ENCODE data around the gene OSBPL8. TPM values are rescaled to one million over a fixed set of nuclear protein-coding genes. Genes with fewer than 3 reads are reported as not detected.

OSBPL8 gene
- total and polyA plus RNA-seq, 2 donors (not counting 1 experiment from before 2014, with no cell fraction given): 89.6 to 240 TPM

GRCh38 chr12:76446090-76446489, 113.5 kb downstream of the OSBPL8 start:
- H3K9me3 ChIP-seq (ENCODE audit: control insufficient read depth, insufficient read depth, low read depth, low read length): no peaks in the 10 kb centered on the region
- no peak overlapping the region for H3K4me2 ChIP-seq (ENCODE audit: extremely low read depth, insufficient read depth, low read length)
- H2AFZ ChIP-seq (ENCODE audit: low read length): no peak overlapping the region
- no peak overlapping the region for H3K27ac ChIP-seq (ENCODE audit: insufficient read depth, low read length)
- TF ChIP-seq CTCF (conservative IDR thresholded peaks at IDR 0.05 in 1 of 2, IDR thresholded peaks at IDR 0.05 in 1 of 2; ENCODE audit: low read depth in 1 of 2, low read length in 2 of 2) (no peak), EZH2 (IDR thresholded peaks at IDR 0.05; ENCODE audit: low read length, missing control alignments) (no peak)
- H3K4me1 ChIP-seq (ENCODE audit: control insufficient read depth, extremely low read depth, insufficient read depth, low read length): peaks cover 7% of the 10 kb centered on the region
- no peak overlapping the region for H3K4me3 ChIP-seq (replicated peaks in 1 of 4; ENCODE audit: control extremely low read depth in 1 of 4, insufficient read depth in 1 of 4, low read depth in 3 of 4, low read length in 4 of 4)
- H3K27me3 ChIP-seq (ENCODE audit: control insufficient read depth, insufficient read depth, low read length): no peaks in the 10 kb centered on the region
- H3K79me2 ChIP-seq (ENCODE audit: control insufficient read depth, insufficient read depth, low read length): peaks cover 10% of the 10 kb centered on the region
- DNase-seq (ENCODE audit: low read depth in 2 of 2): no peak
- H3K36me3 ChIP-seq (ENCODE audit: control insufficient read depth, insufficient read depth, low read length): no peaks in the 10 kb centered on the region
- H4K20me1 ChIP-seq (ENCODE audit: control insufficient read depth, extremely low read depth, insufficient read depth, low read length): no peaks in the 10 kb centered on the region
- H3K9ac ChIP-seq (ENCODE audit: insufficient read depth, low read length): no peak overlapping the region

GRCh38 chr12:76445462-76445861, 114.1 kb downstream of the OSBPL8 start:
- Histone ChIP-seq H3K79me2 (ENCODE audit: control insufficient read depth, insufficient read depth, low read length) (peaks cover 10% of the 10 kb centered on the region), H3K9me3 (ENCODE audit: control insufficient read depth, insufficient read depth, low read depth, low read length) (no peaks in the 10 kb centered on the region), H3K4me2 (ENCODE audit: extremely low read depth, insufficient read depth, low read length) (no peak overlapping the region), H3K4me1 (ENCODE audit: control insufficient read depth, extremely low read depth, insufficient read depth, low read length) (peaks cover 7% of the 10 kb centered on the region), H2AFZ (ENCODE audit: low read length) (no peak overlapping the region), H4K20me1 (ENCODE audit: control insufficient read depth, extremely low read depth, insufficient read depth, low read length) (no peaks in the 10 kb centered on the region), H3K27ac (ENCODE audit: insufficient read depth, low read length) (no peak overlapping the region), H3K4me3 (replicated peaks in 1 of 4; ENCODE audit: control extremely low read depth in 1 of 4, insufficient read depth in 1 of 4, low read depth in 3 of 4, low read length in 4 of 4) (no peak overlapping the region), H3K36me3 (ENCODE audit: control insufficient read depth, insufficient read depth, low read length) (no peaks in the 10 kb centered on the region), H3K27me3 (ENCODE audit: control insufficient read depth, insufficient read depth, low read length) (no peaks in the 10 kb centered on the region), H3K9ac (ENCODE audit: insufficient read depth, low read length) (no peak overlapping the region)
- peak in 1 of 2 donors; percentile 38 for DNase-seq (ENCODE audit: low read depth in 2 of 2)
- TF ChIP-seq CTCF (conservative IDR thresholded peaks at IDR 0.05 in 1 of 2, IDR thresholded peaks at IDR 0.05 in 1 of 2; ENCODE audit: low read depth in 1 of 2, low read length in 2 of 2): no peak
- TF ChIP-seq EZH2 (IDR thresholded peaks at IDR 0.05; ENCODE audit: low read length, missing control alignments): no peak

GRCh38 chr12:76444408-76444984, 115.1 kb downstream of the OSBPL8 start:
- no peaks in the 10 kb centered on the region for H3K27me3 ChIP-seq (ENCODE audit: control insufficient read depth, insufficient read depth, low read length)
- H3K4me1 ChIP-seq (ENCODE audit: control insufficient read depth, extremely low read depth, insufficient read depth, low read length): peaks cover 2% of the 10 kb centered on the region
- H4K20me1 ChIP-seq (ENCODE audit: control insufficient read depth, extremely low read depth, insufficient read depth, low read length): no peaks in the 10 kb centered on the region
- H3K4me3 ChIP-seq (replicated peaks in 1 of 4; ENCODE audit: control extremely low read depth in 1 of 4, insufficient read depth in 1 of 4, low read depth in 3 of 4, low read length in 4 of 4): no peak overlapping the region
- DNase-seq (ENCODE audit: low read depth in 2 of 2): peak in 1 of 2 donors; percentile 19
- H3K27ac ChIP-seq (ENCODE audit: insufficient read depth, low read length): no peak overlapping the region
- H3K9ac ChIP-seq (ENCODE audit: insufficient read depth, low read length): no peak overlapping the region
- no peaks in the 10 kb centered on the region for H3K9me3 ChIP-seq (ENCODE audit: control insufficient read depth, insufficient read depth, low read depth, low read length)
- H3K36me3 ChIP-seq (ENCODE audit: control insufficient read depth, insufficient read depth, low read length): no peaks in the 10 kb centered on the region
- no peak overlapping the region for H3K4me2 ChIP-seq (ENCODE audit: extremely low read depth, insufficient read depth, low read length)
- no peak overlapping the region for H2AFZ ChIP-seq (ENCODE audit: low read length)
- no peak for TF ChIP-seq EZH2 (IDR thresholded peaks at IDR 0.05; ENCODE audit: low read length, missing control alignments)
- TF ChIP-seq CTCF (conservative IDR thresholded peaks at IDR 0.05 in 1 of 2, IDR thresholded peaks at IDR 0.05 in 1 of 2; ENCODE audit: low read depth in 1 of 2, low read length in 2 of 2): no peak
- H3K79me2 ChIP-seq (ENCODE audit: control insufficient read depth, insufficient read depth, low read length): peaks cover 10% of the 10 kb centered on the region
